ENCODE measurements around the gene SPEN.

- TF ChIP-seq CTCF (conservative IDR thresholded peaks at IDR 0.05; ENCODE audit: low read length) (no peak), EZH2phosphoT487 (IDR thresholded peaks at IDR 0.05; ENCODE audit: borderline replicate concordance) (no peak)
These were observed 21.9 kb downstream of the SPEN start for GRCh38 chr1:15869413-15869812.
